PC-9 (cell line): ENCODE results near the gene PIGB. TPM values are rescaled to one million over a fixed set of nuclear protein-coding genes. Genes with fewer than 3 reads are reported as not detected.
"Not testable (repeated sequence)": the region's sequence is repeated elsewhere in the genome, so short reads cannot be mapped to it uniquely, and the experiment has no call there.

Experiments used
- BruUV-seq: library from RNA; stranded (reverse); fragments of 400-500 nt; replicated peaks from 2 replicates; lab custom pipeline; 2021; lab: Mats Ljungman, UMichigan
- CTCF ChIA-PET: fragments of 300-600 bp; sonication (Branson Sonifier 250); formaldehyde crosslinking; loops from one replicate; lab custom pipeline; 2022; ENCODE audit warnings: antibody characterized with exemption; lab: Charles Lee
- POLR2A ChIA-PET: fragments of 300-600 bp; sonication (Branson Sonifier 250); formaldehyde crosslinking; loops from one replicate; lab custom pipeline; 2022; ENCODE audit warnings: antibody characterized with exemption; ENCODE audit not compliant: unreplicated experiment; lab: Charles Lee
- DNase-seq, 2 experiments: peaks; one replicate each; pipeline versions ENCODE4 v3.0.0 to v3.0.0-alpha.2; 2015 to 2022; ENCODE audit warnings: mixed read lengths in 1 of 2
- H2AFZ ChIP-seq: fragments of 200-600 bp; sonication (generic); 2 replicates; pipeline ENCODE4 v1.8.1; 2017; ENCODE audit warnings: antibody characterized with exemption
- H3F3A ChIP-seq: fragments of 200-600 bp; sonication (generic); 2 replicates; pipeline ENCODE4 v1.8.1; 2017; ENCODE audit warnings: antibody characterized with exemption, mild to moderate bottlenecking, low read depth; ENCODE audit not compliant: insufficient read depth
- H3K27ac ChIP-seq: fragments of 200-600 bp; sonication (generic); 2 replicates; pipeline ENCODE4 v1.6.1; 2016; ENCODE audit warnings: mixed run types
- H3K27me3 ChIP-seq: fragments of 200-600 bp; sonication (generic); 2 replicates; pipeline ENCODE4 v1.6.1; 2016; ENCODE audit warnings: low read depth, mixed run types; ENCODE audit not compliant: insufficient read depth
- H3K36me3 ChIP-seq: fragments of 200-600 bp; sonication (generic); 2 replicates; pipeline ENCODE4 v1.6.1; 2016; ENCODE audit warnings: low read depth, mixed run types
- H3K4me1 ChIP-seq: fragments of 200-600 bp; sonication (generic); replicated peaks from 2 replicates; pipeline ENCODE4 v1.6.1; 2016; ENCODE audit warnings: mixed run types; ENCODE audit not compliant: insufficient read depth
- H3K4me2 ChIP-seq: fragments of 200-600 bp; sonication (generic); 2 replicates; pipeline ENCODE4 v1.6.1; 2017; ENCODE audit warnings: mixed run types
- H3K4me3 ChIP-seq: fragments of 200-600 bp; sonication (generic); 2 replicates; pipeline ENCODE4 v1.6.1; 2016; ENCODE audit warnings: mixed run types
- H3K79me2 ChIP-seq: fragments of 200-600 bp; sonication (generic); 2 replicates; pipeline ENCODE4 v1.6.1; 2017; ENCODE audit warnings: low read depth, mixed run types
- H3K9me2 ChIP-seq: fragments of 200-600 bp; sonication (generic); 2 replicates; pipeline ENCODE4 v1.8.1; 2017; ENCODE audit warnings: mild to moderate bottlenecking; ENCODE audit not compliant: insufficient read depth
- H3K9me3 ChIP-seq: fragments of 200-600 bp; sonication (generic); 2 replicates; pipeline ENCODE4 v1.8.1; 2016; ENCODE audit warnings: low read depth; ENCODE audit not compliant: insufficient read depth
- H4K20me1 ChIP-seq: fragments of 200-600 bp; sonication (generic); 2 replicates; pipeline ENCODE4 v1.8.1; 2017; ENCODE audit not compliant: insufficient read depth
- CTCF ChIP-seq: fragments of 200-600 bp; sonication (generic); conservative IDR thresholded peaks from 2 replicates; pipeline ENCODE4 v1.6.1; 2017; ENCODE audit warnings: mixed run types, antibody characterized with exemption, mild to moderate bottlenecking, moderate library complexity
- EZH2 ChIP-seq: fragments of 200-600 bp; sonication (generic); IDR thresholded peaks from 2 replicates; pipeline ENCODE4 v1.8.0; 2017; ENCODE audit warnings: antibody characterized with exemption, low read depth
- intact Hi-C: fragments of 100-400 bp; cut with micrococcal nuclease; formaldehyde crosslinking; loops from one replicate; pipeline ENCODE4 v1.10.0; 2022; ENCODE audit not compliant: unreplicated experiment
- total RNA-seq: library from RNA; stranded (reverse); gene quantifications from 2 replicates; pipeline ENCODE4 v1.2.3, GENCODE V29; 2021

PIGB gene
- total RNA-seq, 1 experiment from 2014 or later = 12.2 TPM

- Histone ChIP-seq H2AFZ (no peak overlapping the region), H3K4me2 (no peak overlapping the region), H3K9me2 (no peaks in the 10 kb centered on the region), H3K9me3 (no peaks in the 10 kb centered on the region), H3K4me1 (peaks cover 18% of the 10 kb centered on the region), H3K4me3 (no peak overlapping the region), H3K27ac (no peak overlapping the region), H3K79me2 (peaks cover 9% of the 10 kb centered on the region), H3K27me3 (no peaks in the 10 kb centered on the region), H3K36me3 (no peaks in the 10 kb centered on the region), H3F3A (0 out of 2 replicates have a peak, but pooled peaks cover 2% of the 10 kb centered on the region), H4K20me1 (no peaks in the 10 kb centered on the region)
- CTCF ChIA-PET = no interaction called here
- no peak for DNase-seq
- POLR2A ChIA-PET = no interaction called here
- intact Hi-C loops = no loop called here
- no peak for TF ChIP-seq EZH2
- TF ChIP-seq CTCF = no peak
- no TSS peak for BruUV-seq
Measured at GRCh38 chr15:55398243-55398642, 79.2 kb downstream of the PIGB start.

- intact Hi-C loops = loop anchor here (10.0 kb wide), 1 partner anchor 205 kb away; the partner anchor contains the start of gene RSL24D1
- not testable (repeated sequence) for H3K9me2 ChIP-seq
Measured at GRCh38 chr15:55400050-55400449, 81.0 kb downstream of the PIGB start.

GRCh38 chr15:55401786-55402246 lies 82.8 kb downstream of the PIGB start:
- intact Hi-C loops = loop anchor here (10.0 kb wide), 1 partner anchor 207 kb away; the partner anchor contains the start of gene RSL24D1
- Histone ChIP-seq H3K4me2 (no peak overlapping the region), H2AFZ (no peak overlapping the region), H3K79me2 (peaks cover 9% of the 10 kb centered on the region), H3F3A (0 out of 2 replicates have a peak, but pooled peaks cover 4% of the 10 kb centered on the region), H3K27ac (no peak overlapping the region), H3K4me3 (no peak overlapping the region), H4K20me1 (no peaks in the 10 kb centered on the region), H3K9me3 (no peaks in the 10 kb centered on the region), H3K36me3 (no peaks in the 10 kb centered on the region), H3K9me2 (no peaks in the 10 kb centered on the region), H3K27me3 (no peaks in the 10 kb centered on the region), H3K4me1 (peaks cover 32% of the 10 kb centered on the region)
- CTCF ChIA-PET = no interaction called here
- BruUV-seq = no TSS peak
- POLR2A ChIA-PET = interaction anchor here (0.6 kb wide), 1 partner anchor 795 kb away, joined by 7 read pairs; no protein-coding TSS in a partner anchor
- no peak for DNase-seq
- TF ChIP-seq EZH2 (no peak), CTCF (no peak)

More at GRCh38 chr15:55400050-55400449, 81.0 kb downstream of the PIGB start:
- H3K9me3 ChIP-seq, H3K4me3 ChIP-seq, CTCF ChIA-PET, POLR2A ChIA-PET, H3F3A ChIP-seq, H3K79me2 ChIP-seq, H3K27me3 ChIP-seq, H3K27ac ChIP-seq, H3K36me3 ChIP-seq, DNase-seq, H4K20me1 ChIP-seq, H2AFZ ChIP-seq, BruUV-seq, H3K4me2 ChIP-seq: not testable (repeated sequence)
- peaks cover 23% of the 10 kb centered on the region for H3K4me1 ChIP-seq
